GM12801 (cell line): Measurements from ENCODE around the gene METTL23.

ENCODE experiments used
- CTCF ChIP-seq: IDR thresholded peaks from one replicate; pipeline ENCODE4 v1.5.1; 2011; ENCODE audit warnings: control low read depth; ENCODE audit not compliant: insufficient read length; ENCODE audit errors: extremely low read depth

The METTL23 gene

DNA sequence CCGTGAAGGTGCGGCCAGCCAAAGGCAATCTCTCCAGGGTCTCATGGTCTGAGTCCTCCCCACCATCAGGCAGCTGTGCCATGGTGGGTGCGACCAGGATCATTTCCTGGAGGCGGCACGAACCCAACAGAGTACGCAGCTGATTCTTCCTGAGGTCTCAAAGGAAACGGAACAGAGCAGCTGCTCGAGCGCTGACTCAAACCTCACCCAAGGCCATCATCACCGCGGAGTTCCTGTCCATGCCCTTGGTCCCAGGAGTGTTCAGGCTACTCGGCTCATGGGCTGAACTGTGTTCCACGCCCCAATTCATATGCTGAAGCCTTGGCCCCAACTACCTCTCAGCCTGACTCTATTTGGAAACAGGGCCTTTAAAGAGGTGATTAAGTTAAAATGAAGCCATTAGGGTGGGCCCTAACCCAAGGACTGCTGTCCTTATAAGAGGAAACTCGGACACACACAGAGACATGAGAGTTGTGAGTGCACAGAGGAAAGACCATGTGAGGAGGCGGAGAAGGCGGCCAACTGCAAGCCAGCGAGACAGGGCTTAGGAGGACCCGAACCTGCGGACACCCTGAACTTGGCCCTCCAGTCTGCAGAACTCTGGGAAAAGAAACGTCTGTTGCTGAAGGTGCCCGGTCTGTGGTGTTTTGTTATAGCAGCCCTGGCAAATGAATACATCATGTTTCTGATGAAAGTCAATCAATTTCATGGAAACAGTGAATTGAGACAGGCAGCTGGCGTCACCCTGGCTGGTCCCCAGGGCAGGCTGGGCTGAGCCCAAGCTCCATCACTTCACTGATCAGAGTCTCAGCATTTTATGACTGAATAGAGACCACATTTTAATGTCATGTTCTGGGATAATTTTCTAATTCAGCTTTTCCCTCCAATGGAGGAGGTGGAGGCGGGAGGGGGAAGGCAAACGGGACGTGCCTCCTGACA lies 29.6 kb upstream of the METTL23 start:
- no peak for TF ChIP-seq CTCF

GRCh38 chr17:76697702-76698465 lies 28.8 kb upstream of the METTL23 start:
- no peak for TF ChIP-seq CTCF

GRCh38 chr17:76700270-76700616 lies 26.4 kb upstream of the METTL23 start:
- no peak for TF ChIP-seq CTCF

GRCh38 chr17:76700617-76701470 lies 25.8 kb upstream of the METTL23 start:
- TF ChIP-seq CTCF: no peak

DNA sequence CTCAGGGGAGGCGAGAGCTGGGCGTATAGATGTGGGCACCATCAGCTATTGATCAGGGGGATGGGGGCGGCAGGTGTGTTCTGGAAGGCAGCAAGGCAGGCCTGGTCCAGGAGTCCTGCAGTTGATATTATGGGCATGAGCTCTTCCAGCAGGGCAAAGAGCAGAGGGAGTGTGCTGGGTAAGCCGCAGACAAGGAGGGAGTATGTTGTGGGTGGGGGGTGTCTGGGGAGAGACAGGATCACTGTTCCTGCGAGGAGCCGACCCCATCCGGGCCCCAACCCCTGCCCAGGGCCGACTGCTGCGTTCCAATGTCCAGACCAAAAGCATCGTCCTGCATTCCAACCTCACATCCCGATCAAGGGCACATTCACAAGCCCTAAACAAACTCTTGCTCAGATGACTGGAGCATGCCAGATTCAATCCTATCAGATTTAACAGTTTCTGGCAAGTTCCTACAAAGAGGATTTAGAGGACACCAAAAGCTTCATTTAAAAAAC lies 25.1 kb upstream of the METTL23 start:
- TF ChIP-seq CTCF: no peak

- no peak for TF ChIP-seq CTCF
These were observed 24.6 kb upstream of the METTL23 start for GRCh38 chr17:76702076-76702475.
